GM21786 (cell line): ENCODE results near the gene MYH11.
A peak's percentile ranks its signal among the peaks of the same experiment; 100 is the strongest.

Experiments used
- ATAC-seq: cut with Tn5 transposase; IDR thresholded peaks from one replicate; pipeline ENCODE4 v1.9.1; 2021; ENCODE audit not compliant: unreplicated experiment

Gene MYH11

GRCh38 chr16:15856901-15857698, at the start of gene MYH11:
Gene MYH11, minus strand, starts transcription at chr16:15857028. Its CDS starts 18,776 bp downstream, at chr16:15838252.
- no peak for ATAC-seq

GRCh38 chr16:15906439-15906838, 49.6 kb upstream of the MYH11 start:
- ATAC-seq = no peak

- no peak for ATAC-seq
These were observed 47.1 kb upstream of the MYH11 start for GRCh38 chr16:15903960-15904359.

GRCh38 chr16:15900901-15901500, 44.2 kb upstream of the MYH11 start:
- no peak for ATAC-seq

- ATAC-seq = no peak
These were observed 43.5 kb upstream of the MYH11 start for GRCh38 chr16:15900357-15900756.

- ATAC-seq = peak; percentile 81
These were observed 42.8 kb upstream of the MYH11 start for GRCh38 chr16:15899538-15900100.

- ATAC-seq = no peak
These were observed 41.8 kb upstream of the MYH11 start for GRCh38 chr16:15898654-15899053.

- no peak for ATAC-seq
These were observed 41.0 kb upstream of the MYH11 start for GRCh38 chr16:15897834-15898254.

- no peak for ATAC-seq
These were observed 40.4 kb upstream of the MYH11 start for GRCh38 chr16:15897121-15897780.

GRCh38 chr16:15894571-15895374, 37.9 kb upstream of the MYH11 start:
- no peak for ATAC-seq

- no peak for ATAC-seq
These were observed 34.7 kb upstream of the MYH11 start for GRCh38 chr16:15891508-15891907.

GRCh38 chr16:15888072-15888976, 31.5 kb upstream of the MYH11 start, which contains the start of gene CEP20:
Gene CEP20, minus strand, starts transcription at chr16:15888603. Its CDS starts 18 bp downstream, at chr16:15888585.
- ATAC-seq = peak; percentile 99

GRCh38 chr16:15887283-15887682, 30.5 kb upstream of the MYH11 start:
- ATAC-seq = no peak

- ATAC-seq = no peak
These were observed 29.2 kb upstream of the MYH11 start for GRCh38 chr16:15886078-15886477.

GRCh38 chr16:15885560-15886001, 28.8 kb upstream of the MYH11 start:
- no peak for ATAC-seq

GRCh38 chr16:15882563-15882962, 25.7 kb upstream of the MYH11 start:
- ATAC-seq = no peak

GRCh38 chr16:15881794-15882379, 25.1 kb upstream of the MYH11 start:
- ATAC-seq = no peak

- no peak for ATAC-seq
These were observed 23.8 kb upstream of the MYH11 start for GRCh38 chr16:15880434-15881308.
